Fibroblast of skin of left biceps (primary cell): Measurements from ENCODE around the gene THNSL1.
"Not testable (repeated sequence)": the region's sequence is repeated elsewhere in the genome, so short reads cannot be mapped to it uniquely, and the experiment has no call there.

Source experiments
- DNase-seq, 2 experiments: peaks; one replicate each; pipeline ENCODE4 v3.0.0-alpha.2; 2013; ENCODE audit warnings: low read depth in 2 of 2

THNSL1 gene

DNA sequence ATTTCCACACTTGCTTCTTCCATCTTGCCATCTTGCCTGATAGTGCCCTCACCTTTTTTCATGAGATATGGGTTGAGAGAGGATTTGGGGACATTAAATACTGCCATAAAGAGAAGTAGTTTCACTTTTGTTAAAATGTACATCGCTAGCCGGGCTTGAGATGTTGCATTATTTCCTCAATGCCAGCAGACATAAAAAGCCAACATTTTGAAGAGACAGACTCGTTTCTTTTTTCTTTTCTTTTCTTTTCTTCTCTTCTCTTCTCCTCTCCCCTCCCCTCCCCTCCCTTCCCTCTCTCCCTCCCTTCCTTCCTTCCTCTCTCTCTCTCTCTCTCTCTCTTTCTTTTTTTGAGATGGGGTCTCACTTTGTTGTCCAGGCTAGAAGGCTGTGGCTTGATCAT is 18.4 kb upstream of the THNSL1 start:
- DNase-seq: no peak

DNA sequence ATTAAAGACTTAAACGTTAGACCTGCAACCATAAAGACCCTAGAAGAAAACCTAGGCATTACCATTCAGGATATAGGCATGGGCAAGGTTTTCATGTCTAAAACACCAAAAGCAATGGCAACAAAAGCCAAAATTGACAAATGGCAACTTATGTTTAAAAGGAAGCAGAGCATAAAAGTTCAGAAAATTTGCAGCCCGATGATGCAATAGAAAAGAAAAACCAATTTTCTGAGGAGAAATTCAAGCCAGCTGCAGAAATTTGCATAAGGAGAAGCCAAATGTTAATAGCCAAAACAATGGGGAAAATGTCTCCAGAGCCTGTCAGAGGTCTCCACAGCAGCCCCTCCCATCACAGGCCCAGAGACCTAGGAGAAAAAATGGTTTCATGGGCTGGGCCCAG is 4.8 kb upstream of the THNSL1 start:
- DNase-seq: not testable (repeated sequence)

DNA sequence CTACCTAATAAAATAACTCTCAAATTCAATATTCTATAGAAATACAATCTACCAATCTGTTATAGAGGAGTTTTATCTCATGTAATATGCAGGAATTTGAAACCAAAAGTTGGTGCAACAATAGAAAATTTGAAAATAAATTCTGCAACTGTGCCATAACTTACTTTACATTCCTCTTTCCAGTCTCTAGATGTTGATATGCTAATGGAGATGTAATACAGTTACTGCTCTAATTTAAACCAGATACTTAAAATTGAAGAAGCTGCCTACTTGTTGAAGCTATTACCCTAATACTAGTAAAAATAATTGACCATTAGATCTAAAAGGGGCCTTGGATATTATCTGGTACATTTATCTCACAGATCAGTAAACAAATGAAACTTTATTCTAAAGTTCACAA is 1.8 kb upstream of the THNSL1 start:
- no peak for DNase-seq

DNA sequence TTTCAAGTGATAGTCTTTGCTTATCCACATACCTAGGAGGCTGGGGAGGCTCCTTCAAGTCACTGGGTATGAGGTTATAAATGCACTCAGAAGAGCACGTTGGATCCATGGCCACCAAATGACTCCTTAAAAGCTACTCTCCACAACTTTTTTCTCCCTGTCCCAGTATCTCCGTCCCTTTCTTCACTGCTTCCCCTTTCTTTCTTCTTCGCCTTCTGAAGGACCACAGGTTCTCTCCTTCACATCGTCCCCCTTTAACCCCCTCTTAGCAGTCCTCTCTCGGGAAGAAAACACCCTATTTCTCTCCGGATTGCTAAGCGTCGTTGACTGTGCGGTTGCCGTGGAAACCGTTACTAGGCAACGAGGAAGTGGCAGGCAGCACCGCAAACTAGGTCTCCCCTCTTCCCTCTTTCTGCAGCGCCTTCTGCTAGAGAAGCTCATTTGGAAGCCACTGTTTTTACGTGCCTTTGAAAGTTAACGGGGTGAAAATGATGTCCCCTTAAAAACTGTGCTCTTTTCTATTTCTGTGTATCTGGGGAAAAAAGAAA is 510 bp upstream of the THNSL1 start, which contains the start of gene ENKUR:
Gene ENKUR (minus strand): TSS at position 331 of the 548 bp plus-strand sequence. CDS start 222 bp downstream, at position 109.
- DNase-seq: peak; percentile 77 to 78

DNA sequence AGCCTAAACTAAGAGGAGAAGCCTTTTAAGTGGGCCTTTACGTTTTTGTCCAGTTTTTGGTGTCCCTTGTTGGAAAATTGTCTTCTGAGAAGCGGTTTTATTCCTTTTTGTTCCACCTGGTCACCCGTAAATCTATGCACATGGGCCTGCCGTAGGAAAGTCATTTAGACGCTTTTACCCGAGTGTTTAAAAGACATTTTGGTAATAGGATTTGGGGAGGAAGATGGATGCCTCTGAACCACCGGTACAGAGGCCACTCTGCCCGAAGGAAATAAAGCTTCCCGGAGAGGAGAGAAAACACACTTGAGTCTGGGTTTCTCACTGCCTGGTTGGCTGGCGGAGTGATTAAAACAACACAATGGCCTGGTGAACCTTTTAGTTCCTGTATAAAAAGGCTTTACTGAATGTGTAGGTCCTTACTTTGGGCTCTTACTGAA is 760 bp downstream of the THNSL1 start:
- no peak for DNase-seq

DNA sequence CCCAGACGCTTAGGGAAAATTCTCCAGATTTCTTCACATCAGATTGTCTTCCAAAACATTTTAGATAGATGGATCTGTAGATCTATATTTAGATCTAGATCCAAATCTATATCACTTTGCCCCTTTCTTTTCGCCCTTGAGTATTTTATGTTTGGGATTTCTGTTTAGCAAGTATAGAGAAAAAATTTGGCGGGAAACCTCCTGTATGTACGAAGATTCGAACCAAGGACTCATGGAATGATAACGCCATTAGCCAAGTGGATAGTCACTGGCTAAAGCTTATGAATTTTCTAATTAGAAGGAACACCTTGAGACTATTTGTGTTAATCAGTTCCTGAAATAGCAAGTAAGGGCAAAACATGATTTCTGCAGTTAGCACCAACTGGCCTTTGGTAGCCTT is 1.2 kb downstream of the THNSL1 start:
- no peak for DNase-seq

DNA sequence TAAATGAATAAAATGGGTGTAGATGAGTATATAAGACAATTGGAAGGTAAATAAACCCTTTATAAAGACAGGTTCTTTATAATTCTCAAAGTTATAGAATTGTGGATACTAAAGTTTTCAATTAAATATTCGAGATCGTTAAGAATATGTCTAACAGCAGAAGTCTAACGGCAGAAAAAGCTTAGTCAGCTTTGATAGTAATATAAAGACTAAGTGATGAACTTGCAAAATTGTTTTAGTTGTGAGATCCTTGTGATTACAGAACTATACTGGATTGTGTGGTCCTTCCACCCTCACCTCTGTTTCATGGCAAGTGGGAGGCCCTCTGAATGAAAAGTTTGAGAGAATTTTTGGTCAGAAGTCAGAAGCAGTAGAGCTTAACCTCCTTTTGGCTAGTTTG is 2.3 kb downstream of the THNSL1 start:
- DNase-seq: no peak

DNA sequence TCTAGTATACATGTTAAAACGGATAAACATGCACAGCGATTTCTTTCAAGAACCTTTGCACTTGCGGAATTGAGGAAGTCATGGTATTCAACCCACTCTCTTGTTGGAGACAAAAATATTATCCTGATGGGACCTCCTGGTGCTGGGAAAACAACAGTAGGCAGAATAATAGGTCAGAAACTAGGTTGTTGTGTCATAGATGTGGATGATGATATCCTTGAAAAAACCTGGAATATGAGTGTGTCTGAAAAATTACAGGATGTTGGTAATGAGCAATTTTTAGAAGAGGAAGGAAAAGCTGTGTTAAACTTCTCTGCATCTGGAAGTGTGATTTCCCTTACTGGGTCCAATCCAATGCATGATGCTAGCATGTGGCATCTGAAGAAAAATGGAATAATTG is 6.9 kb downstream of the THNSL1 start:
- DNase-seq: no peak

DNA sequence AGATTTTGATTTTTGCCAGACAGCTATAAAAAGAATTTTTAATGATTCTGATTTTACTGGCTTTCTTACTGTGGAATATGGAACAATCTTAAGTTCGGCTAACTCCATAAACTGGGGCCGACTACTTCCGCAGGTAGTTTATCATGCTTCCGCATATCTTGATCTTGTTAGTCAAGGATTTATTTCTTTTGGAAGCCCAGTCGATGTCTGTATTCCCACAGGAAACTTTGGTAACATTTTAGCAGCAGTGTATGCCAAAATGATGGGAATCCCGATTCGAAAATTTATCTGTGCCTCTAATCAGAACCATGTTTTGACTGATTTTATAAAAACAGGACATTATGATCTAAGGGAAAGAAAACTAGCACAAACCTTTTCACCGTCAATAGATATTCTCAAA is 8.1 kb downstream of the THNSL1 start:
- no peak for DNase-seq

DNA sequence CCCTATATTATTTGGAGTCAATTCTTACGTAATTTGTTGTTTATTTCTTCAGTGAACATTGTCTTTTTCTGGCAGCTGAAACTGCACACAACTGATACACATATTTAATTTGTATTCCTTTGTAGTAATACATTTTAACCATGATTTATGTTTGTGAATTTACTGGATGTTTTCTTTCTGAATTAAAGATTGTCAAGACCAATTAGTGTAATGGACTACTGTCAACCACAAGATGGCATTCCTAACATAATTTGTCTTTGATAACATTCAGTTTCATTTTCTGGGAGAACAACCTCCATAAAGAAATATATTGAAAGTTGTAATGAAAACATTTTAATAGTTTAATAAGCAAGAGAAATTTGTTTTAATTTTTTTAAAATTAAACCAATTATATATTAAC is 10.1 kb downstream of the THNSL1 start:
- DNase-seq: no peak

DNA sequence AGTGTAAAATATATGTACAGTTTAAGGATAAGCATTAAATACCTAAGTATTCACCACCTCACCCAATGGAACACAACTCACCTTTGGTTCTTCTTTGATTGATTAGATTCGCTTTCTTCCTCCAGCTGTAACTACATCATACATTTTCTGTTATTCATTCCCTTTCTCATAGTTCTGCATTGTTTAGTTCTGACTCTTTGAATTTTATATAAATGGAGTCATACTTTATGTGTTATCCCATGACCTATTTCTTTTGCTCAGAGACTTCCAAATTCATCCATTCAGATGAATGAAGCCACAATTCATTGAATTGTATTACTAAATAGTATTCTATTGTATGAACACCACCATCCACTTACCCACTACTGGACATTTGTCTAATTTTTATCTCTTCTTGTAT is 12.3 kb downstream of the THNSL1 start:
- no peak for DNase-seq

DNA sequence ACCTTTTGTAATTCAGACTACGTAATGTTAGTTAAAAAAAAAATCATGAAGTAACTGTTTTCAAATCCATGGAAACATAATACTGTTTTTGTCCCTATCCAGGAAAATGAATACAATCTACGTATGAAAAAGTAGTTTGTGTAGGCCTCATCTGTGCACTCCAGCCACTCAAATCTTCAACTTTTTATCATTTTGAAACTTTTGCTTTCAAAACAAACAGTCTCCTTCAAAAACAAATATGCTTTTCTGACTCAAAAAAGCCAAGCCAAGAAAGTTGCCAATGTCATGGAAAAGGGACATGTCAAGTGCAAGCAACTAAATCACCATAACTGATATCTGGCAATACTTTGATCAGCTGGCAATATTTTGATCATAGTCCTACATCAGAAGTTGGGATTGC is 13.1 kb downstream of the THNSL1 start:
- no peak for DNase-seq

DNA sequence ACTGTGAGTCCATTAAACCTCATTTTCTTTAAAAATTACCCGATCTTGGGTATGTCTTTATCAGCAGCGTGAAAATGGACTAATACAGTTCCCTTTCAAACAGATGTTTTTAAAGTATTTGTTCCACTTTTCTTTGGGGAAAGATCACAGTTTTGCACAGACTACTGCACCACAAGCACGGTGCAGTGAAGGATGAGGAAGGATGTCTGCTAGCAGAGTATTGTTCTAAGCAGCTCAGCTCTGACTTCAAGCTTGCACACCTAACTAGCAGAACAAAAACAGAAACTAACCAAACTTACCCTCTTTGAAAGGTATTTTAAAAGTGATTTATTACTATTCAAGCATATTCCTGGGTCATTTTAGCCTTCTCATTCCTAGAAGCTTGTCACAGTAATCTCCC is 20.0 kb downstream of the THNSL1 start:
- no peak for DNase-seq

DNA sequence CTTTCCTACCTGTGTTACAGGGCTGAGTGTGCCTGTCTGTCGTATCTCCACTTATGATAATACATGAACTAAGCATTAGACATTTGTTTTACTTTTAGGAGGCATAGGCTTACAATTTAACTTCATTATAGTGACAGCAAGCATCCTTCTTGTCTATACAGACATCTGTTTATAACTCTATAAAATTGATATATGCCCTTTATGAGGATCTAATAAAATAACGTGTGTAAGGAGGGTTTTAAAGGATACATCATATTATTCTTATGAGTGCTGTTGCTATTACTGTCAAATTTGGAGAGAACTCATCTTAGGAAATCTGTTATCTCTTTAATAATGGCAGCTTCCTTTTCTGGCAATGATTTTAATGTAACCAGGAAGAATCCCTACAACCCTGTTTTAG is 21.9 kb downstream of the THNSL1 start:
- no peak for DNase-seq

DNA sequence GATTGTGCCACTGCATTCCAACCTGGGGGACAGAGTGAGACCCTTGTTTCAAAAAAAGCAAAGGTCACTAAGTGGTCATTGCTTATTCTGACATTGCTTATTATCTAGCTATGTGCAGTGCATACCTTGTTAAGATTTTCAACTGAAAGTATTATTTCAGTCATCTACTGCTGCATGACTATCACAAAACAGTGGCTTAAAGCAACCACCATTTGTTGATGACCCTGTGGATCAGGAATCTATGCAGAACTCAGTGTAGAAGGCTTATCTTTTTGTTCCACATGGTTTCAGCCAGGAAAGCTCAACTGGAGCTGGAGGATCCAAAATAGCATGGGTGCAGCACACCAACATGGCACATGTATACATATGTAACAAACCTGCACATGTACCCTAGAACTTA is 23.1 kb downstream of the THNSL1 start:
- DNase-seq: no peak

DNA sequence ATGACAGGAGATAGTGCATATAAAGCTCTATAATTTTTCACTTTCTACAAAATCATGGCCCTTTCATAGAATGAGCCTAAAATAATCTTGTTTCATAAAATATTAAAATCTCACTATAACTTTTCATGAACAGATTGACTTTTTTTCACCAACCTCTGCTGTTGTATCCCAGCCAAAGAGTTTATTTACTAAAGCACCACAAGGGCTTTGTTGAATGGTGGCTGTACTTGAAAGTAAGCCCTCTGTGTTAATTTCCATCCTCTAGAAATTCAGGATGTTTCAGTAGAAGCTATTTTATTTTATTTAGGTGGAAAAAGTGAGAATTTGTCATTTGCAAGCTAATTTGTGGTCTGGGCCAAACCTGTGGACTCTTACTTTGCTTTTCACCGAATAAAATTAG is 30.2 kb downstream of the THNSL1 start:
- no peak for DNase-seq

DNA sequence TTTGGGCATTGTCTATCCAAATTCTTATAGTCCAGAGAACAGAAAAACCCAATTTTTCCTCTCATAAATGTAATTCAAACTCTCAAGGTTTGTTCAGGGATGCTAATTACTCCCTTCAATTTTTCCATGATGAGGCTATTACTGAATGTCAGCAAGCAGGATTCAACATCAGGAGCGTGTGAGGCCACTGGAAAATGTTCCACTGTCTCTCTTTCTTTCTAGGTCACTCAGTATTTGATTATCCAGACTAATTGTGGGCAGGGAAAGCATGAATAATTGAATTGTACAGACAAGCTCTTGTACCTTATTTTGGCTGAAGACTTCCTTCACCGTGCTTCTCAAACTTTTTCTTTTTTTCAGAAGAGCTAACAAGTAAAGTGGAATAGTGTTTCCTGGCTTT is 30.7 kb downstream of the THNSL1 start:
- DNase-seq: no peak

DNA sequence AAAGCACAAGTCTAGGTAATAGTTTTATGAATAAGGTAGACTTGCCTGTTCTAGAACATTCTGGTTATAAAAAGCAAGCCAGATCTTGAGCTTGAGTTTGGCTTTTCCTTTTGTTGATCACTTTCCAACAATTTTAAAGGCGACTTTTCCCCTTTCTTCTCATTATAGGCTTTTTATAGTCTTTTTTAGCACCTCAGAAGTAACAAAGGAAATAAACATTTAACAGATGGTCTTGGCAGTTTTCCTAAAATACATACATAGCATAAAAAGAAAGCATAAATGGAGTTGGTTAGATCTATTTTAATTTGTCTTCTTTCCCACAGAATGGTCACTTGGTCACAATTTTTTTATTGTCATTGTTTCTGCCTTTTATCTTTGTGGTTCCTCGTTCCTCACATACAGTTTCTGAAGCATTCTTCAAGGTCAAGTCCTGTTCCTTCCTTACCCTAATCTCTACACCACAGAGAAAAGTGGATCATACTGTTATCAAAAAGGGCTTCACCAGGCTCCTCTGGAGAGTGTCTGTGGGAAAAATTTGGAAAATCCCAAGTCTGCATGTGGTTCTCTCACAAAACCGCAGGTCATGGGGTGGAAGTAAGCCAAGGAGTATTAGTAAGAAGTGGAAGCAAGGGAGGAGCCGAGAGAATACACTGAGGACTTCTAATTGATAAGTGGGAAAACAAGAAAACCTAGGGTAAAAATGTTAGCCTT is 31.3 kb downstream of the THNSL1 start:
- DNase-seq: peak; percentile 28 to 45

DNA sequence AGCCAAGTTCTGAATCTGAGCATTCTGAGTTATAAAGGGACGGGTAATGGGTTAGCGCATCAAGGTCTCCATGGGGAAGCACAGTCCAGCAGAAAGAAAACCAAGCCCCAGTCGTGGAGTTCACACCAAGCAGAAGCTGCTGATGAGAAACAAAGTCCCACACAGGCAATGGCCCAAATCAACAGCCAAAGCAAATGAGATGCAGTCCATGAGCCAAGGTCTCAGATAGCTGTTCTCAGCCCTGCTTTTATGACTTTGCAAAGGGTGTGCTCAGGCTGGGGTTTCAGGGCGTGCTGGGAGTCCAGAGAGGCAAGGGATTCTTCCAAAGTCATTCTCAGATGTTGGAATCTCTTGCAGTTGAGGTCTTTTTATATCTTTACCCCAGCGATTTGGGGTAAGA is 32.0 kb downstream of the THNSL1 start:
- DNase-seq: no peak

DNA sequence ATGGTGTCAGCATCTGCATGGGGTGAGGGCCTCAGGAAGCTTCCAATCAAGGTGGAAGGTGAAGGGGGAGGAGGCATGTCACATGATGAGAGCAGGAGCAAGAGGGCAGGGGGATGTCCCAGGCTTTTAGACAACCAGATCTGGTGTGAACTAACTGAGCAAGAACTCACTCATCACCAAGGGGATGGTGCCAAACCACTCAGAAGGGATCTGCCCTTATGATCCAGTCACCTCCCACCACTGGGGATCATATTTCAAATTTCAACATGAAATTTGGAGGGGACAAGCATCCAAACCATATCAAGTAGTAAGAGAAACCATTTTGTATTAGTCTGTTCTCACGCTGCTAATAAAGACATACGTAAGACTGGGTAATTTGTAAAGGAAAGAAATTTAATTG is 33.6 kb downstream of the THNSL1 start:
- no peak for DNase-seq

DNA sequence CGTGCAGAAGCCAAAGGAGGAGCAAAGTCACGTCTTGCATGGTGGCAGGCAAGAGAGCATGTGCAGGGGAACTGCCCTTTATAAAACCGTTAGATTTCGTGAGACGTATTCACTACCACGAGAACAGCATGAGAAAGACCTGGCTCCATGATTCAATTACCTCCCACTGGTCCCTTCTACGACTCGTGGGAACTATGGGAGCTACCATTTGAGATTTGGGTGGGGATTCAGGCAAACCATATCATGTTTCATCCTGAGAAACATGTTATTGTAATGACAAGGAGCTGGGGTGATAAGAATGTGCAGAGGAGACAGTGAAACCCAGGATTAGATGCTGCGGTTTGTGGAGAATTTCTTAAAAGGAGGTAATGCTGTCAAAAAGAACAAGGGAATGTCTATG is 34.0 kb downstream of the THNSL1 start:
- DNase-seq: no peak

DNA sequence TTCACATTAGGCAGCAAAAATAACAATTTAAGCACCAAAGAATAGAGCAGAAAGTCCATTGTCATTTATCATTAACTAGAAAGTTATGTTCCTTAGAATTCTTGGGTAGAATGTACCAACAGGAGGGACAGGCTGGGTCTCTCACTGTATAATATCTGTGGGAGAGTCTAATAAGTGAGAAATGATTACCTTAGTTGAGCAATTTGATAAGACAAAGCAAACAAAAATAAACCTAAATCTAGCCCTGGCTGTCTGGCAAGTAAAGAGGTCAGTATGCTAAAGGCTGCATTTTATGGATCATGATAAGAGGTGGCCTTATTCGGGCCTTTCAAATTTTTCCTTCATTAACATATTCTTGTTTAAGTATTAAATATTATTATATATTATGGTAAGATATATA is 35.6 kb downstream of the THNSL1 start:
- no peak for DNase-seq

DNA sequence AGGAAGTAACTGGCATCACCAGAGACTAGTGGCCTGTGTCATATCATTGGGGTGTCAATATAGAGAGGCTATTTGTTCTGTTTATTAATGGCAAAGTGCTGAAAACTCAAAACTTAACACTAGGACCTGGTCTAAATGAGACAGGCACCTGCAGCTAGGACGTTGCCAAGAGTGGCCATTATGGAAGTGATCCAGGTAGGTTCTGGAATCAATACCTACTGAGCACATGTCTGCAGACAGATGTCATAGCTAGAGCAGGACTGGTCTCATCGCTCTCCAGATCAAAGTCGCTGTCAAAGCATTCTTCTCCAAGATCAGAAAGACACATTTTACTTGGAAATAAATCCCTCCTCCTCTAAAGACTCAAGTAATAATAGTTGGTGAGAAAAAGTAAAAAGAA is 40.3 kb downstream of the THNSL1 start:
- DNase-seq: no peak

DNA sequence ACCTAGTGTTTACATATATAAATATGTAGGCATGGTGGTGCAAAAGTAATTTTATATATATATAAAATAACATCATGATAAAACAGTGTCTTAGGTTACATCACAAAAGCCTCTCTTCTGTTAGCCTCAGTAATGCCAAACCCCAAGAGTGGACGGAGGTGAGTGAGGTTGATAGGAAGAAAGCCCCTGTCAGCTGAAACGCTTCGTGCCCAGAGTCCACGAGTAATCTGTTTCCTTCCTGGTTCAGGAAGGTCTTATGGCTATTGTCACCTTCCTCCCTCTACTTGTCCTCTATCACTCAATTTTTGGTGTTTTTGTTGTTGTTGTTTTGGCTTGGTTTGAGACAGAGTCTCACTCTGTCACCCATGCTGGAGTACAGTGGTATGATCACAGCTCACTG is 41.5 kb downstream of the THNSL1 start:
- no peak for DNase-seq
